GM11168 (cell line): ENCODE data around the gene EXOC5.

ENCODE experiments used
- in situ Hi-C: fragments of 300-500 bp; cut with MboI; formaldehyde crosslinking; loops from one replicate; pipeline ENCODE4 v1.12.0; 2022; ENCODE audit warnings: low sequenced_read_pairs; ENCODE audit not compliant: unreplicated experiment

The EXOC5 gene, protein sequence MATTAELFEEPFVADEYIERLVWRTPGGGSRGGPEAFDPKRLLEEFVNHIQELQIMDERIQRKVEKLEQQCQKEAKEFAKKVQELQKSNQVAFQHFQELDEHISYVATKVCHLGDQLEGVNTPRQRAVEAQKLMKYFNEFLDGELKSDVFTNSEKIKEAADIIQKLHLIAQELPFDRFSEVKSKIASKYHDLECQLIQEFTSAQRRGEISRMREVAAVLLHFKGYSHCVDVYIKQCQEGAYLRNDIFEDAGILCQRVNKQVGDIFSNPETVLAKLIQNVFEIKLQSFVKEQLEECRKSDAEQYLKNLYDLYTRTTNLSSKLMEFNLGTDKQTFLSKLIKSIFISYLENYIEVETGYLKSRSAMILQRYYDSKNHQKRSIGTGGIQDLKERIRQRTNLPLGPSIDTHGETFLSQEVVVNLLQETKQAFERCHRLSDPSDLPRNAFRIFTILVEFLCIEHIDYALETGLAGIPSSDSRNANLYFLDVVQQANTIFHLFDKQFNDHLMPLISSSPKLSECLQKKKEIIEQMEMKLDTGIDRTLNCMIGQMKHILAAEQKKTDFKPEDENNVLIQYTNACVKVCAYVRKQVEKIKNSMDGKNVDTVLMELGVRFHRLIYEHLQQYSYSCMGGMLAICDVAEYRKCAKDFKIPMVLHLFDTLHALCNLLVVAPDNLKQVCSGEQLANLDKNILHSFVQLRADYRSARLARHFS

DNA sequence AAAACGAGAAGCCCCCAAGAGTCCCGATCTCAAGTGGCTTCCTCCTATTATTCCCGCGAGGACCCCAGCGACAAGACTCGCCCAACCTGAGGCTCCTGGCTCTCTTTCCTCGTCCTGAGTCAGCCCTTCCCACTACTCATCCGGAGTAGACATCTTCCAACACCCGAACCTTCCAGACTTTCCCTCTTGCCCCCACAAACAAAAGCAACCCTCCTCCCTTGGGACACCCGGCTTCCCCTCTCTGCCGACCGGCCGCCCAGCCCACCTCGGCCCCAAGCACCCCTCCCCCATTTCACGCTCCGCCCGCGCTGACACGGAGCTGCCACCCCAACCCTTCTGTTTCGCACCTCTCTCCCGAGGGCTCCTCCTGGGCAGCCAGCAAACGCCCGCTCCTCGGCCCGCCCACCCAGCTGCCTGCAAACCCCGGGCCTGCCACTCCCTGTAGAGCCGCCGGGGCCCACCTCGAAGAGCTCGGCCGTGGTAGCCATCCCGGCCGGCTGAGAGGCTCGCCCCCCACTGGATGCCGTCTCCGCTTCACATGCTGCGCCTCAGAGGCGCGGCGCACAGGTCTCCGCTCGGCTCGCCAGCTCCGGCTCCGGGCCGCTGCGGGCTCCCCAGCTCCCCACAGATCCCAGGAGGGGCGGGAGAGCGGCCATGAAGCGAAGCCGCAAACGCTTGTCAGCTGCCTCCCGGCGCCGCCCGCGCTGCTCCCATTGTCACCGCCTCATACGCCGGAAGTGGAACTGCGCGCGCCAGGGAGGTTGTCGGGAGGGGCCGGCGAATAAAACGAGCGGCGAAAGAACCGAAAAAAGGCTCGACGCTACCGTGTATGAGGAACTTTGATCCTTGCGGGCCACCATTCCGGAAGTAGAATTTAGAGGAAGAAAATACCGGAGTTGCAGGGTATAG lies at the start of gene EXOC5, which contains the start of gene AP5M1:
EXOC5 (minus strand) TSS at position 745 of the 909 bp plus-strand sequence; CDS start at position 488, 257 bp downstream.
AP5M1 (plus strand) TSS at position 811 of the 909 bp plus-strand sequence. CDS start 344 bp downstream, outside the sequence.
- in situ Hi-C loops: no loop called here

DNA sequence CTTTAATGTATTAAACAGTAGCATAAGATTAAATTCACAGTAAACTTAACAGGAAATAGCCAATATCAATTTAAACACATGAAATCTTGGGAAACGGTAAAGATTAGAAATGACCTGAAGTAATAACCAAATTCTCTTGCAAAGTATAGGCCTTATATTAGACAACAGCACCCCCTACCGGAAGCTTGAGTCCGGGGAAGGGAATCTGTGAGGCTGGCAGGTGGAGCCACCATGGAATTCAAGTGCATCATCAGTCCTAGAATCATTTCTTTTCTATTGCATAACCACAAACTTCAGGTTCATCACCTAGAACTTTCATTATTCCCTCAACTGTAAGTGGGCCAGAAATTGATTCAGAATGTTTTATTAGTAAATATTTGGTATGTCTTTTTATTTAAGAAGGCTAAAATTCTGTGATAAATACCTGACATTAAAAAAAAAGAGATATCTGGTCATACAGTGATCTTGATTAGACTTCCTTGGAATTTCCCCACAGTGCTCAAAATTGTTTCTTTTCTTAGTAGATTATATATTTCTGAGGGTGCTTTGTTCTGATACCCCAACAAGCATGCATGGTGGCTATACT lies 48.6 kb upstream of the EXOC5 start:
- in situ Hi-C loops: loop anchor here (10.0 kb wide), 1 partner anchor 833 kb away; no protein-coding TSS in a partner anchor

GRCh38 chr14:57314396-57315089 lies 45.8 kb upstream of the EXOC5 start:
- in situ Hi-C loops: loop anchor here (10.0 kb wide), 1 partner anchor 830 kb away; no protein-coding TSS in a partner anchor

- in situ Hi-C loops: no loop called here
Measured at GRCh38 chr14:57302883-57303282, 34.2 kb upstream of the EXOC5 start.

- in situ Hi-C loops: no loop called here
Measured at GRCh38 chr14:57299511-57299910, 30.8 kb upstream of the EXOC5 start.

DNA sequence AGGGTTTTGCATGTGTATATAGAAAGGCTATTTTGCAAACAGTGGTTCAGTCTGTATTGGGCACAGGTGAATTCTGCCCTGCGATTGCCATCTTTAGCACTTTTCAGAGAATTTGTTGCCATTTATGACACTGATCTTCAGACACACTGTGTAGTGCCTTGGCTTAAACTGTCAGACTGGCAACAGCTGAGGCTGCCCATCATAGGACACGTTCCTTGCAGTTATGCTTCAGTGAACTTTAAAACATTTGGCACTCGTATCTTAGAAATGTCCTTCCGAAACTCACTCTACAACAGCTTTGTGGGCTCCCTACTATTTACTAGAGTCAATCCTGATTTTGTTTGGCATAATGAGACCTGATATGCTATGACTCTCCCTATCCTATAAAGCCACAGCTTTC lies 29.1 kb upstream of the EXOC5 start:
- in situ Hi-C loops: no loop called here

DNA sequence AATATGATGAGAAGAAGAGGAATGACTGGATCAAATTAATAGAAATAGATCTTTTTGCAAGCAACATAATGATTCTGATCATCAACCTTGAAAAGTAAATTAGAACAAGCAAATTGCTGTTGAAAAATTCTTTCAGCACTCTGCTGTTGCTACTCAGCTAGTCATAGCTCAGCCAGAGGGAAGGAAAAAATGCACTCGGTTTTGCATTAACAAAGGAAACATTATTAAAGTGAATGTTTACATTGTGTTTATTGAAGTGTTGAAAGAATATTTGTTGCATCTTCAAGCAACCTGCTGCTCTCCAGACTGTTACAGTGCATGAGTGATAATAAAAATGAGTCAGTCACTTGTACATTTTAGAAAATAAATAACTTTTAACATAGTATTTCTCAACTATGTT lies 26.5 kb upstream of the EXOC5 start:
- in situ Hi-C loops: no loop called here

GRCh38 chr14:57293866-57294837 lies 25.4 kb upstream of the EXOC5 start:
- in situ Hi-C loops: no loop called here

DNA sequence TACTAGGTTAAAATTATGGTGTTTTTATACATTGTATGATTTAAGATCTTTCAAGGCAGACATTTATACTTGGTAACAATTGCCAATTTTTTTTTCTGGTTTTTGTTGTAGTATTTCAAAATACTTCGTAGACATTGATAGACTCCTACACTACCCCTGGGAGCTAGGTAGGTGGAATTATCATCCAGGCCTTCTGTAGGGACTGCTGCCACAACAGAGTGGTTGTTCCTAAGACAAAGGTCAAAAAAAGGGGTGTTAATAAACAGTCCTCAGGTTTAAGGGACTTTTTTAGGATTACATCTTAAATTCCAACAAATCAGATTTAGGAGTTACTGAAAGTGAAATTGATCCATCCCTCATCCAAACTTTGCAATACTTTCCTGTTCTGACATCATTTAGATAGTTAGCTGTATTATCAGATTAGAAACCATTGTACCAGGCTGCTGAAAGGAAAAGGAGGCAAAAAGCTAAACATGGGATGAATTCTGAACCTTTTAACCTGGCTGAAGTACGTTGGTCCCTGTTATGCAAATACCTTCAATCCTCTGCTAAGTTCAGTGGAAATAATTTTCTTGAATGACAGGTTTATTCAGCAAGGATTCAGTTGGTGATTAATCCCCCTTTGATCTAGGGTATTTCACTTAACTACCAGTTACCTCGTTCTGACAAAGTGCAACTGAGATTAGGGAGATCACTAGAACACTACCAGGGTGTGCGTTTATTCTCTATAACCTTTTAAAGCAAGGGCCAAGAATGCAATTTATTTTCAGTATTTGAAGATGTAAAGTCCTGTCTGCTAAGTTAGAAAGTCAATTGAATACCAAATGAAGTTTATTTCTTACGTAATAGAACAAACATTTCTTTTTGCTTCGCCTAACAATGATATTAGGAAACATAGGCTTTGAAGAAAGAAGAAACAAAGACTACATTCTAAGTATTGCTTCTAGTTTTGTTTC lies 23.3 kb upstream of the EXOC5 start:
- in situ Hi-C loops: no loop called here

- in situ Hi-C loops: no loop called here
Measured at GRCh38 chr14:57290751-57291150, 22.0 kb upstream of the EXOC5 start.

DNA sequence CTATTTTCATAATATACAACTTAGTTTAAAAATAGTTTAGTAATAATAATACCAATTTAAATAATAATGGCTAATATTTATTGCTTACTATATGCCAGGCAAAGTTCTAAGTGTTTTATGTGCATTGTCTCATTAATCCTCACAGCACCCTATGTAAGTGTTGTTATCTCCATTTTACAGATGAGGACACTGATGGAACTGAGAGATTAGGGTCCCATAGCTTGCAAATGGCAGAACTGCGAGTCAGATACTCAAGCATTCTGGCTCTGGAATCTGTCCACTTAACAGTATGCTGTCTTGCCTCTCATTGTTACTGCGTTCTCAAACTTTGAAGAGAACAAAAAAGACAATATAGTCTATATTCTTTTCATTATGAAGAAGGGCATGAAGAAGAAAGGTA lies 19.0 kb upstream of the EXOC5 start:
- in situ Hi-C loops: no loop called here

- in situ Hi-C loops: no loop called here
Measured at GRCh38 chr14:57277062-57277461, 8.4 kb upstream of the EXOC5 start.

- in situ Hi-C loops: no loop called here
Measured at GRCh38 chr14:57275023-57275664, 6.4 kb upstream of the EXOC5 start.

DNA sequence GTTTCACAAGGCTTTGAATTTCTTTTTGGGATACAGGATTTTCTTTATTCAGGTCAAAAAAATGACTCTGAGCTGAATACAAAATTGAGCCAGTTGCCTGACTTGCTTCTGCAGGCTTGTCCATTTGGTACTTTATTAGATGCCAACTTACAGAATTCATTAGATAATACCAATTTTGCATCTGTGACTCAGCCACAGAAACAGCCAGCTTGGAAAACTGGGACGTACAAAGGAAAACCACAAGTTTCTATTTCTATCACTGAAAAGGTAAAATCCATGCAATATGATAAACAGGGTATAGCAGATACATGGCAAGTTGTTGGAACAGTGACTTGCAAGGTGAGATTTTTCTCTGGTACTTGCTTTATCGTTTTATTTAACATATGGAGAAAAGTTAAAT lies 5.8 kb upstream of the EXOC5 start:
- in situ Hi-C loops: no loop called here

DNA sequence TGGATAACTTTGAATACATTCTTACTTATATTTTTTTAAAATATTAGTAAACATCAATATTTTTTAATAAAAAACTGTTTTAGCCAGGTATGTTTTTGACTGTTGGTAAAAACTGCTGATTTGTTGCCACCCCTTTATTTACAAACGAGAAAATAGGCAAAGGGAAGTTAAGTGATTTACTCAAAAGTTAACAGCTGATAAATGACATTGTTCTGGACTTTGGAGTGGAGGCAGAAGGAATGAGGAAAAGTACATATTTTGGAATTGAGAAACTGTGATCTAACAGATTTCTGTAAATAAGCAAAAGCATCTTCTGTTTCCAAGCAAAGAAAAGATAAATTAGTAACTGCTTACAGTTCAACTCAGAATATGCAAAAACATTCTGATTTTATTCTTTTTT lies 4.5 kb upstream of the EXOC5 start:
- in situ Hi-C loops: no loop called here

- in situ Hi-C loops: no loop called here
Measured at GRCh38 chr14:57266065-57266464, 2.6 kb downstream of the EXOC5 start.

- in situ Hi-C loops: no loop called here
Measured at GRCh38 chr14:57262117-57262516, 6.6 kb downstream of the EXOC5 start.
